ENCODE data around the gene MCF2L.

DNA sequence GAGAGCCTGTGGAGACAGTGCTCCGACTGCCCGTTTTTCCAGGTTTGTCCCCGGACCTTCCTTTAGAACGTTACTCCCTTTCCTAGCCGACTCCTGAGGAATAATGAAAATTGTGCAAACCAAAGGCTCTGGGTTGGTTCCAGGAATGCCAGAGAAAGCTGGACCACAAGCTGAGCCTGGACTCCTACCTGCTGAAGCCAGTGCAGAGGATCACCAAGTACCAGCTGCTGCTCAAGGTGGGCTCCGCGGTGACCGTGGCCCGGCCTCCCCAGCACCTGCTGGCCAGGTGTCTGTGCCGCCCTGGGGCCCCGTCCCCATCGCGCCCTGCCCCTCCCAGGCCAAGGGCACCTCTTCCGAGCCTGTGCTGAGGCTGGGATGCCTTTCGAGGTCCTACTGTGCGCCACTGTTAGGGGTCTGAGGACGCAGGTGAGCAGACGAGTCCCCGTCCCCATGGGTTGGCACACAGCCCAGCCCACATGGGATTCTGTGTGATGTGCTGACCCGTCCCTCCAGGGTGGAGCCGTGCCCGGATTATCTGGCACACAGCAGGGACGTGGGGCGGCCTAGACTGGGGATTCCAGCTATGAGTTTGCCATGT, 116.0 kb downstream of the MCF2L start:
- TF ChIP-seq, protein P1, sequence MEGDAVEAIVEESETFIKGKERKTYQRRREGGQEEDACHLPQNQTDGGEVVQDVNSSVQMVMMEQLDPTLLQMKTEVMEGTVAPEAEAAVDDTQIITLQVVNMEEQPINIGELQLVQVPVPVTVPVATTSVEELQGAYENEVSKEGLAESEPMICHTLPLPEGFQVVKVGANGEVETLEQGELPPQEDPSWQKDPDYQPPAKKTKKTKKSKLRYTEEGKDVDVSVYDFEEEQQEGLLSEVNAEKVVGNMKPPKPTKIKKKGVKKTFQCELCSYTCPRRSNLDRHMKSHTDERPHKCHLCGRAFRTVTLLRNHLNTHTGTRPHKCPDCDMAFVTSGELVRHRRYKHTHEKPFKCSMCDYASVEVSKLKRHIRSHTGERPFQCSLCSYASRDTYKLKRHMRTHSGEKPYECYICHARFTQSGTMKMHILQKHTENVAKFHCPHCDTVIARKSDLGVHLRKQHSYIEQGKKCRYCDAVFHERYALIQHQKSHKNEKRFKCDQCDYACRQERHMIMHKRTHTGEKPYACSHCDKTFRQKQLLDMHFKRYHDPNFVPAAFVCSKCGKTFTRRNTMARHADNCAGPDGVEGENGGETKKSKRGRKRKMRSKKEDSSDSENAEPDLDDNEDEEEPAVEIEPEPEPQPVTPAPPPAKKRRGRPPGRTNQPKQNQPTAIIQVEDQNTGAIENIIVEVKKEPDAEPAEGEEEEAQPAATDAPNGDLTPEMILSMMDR (IDR thresholded peaks at IDR 0.05): no peak
- TF ChIP-seq POLR2A (IDR thresholded peaks at IDR 0.05): no peak
